ENCODE data around the gene RENBP. TPM values are rescaled to one million over a fixed set of nuclear protein-coding genes. Genes with fewer than 3 reads are reported as not detected.

Gene RENBP
- total RNA-seq, 1 experiment from 2014 or later, result 0.23 TPM

- POLR2A ChIA-PET, result interaction anchor here (0.6 to 1.5 kb wide), 6 partner anchors 12 to 191 kb away, joined by 3 to 4 read pairs (median 3); partner anchors contain the start of genes HCFC1, IDH3G and SSR4
- no TSS peak for BruUV-seq (replicated peaks)
- no peak overlapping the region for H3K4me3 Mint-ChIP-seq (ENCODE audit: unreplicated experiment)
Observed at GRCh38 chrX:153922932-153923857, 21.2 kb downstream of the RENBP start.

GRCh38 chrX:153921511-153922446, 22.7 kb downstream of the RENBP start:
- ChIA-PET CTCF (interaction anchor here (0.5 to 5.0 kb wide), 14 partner anchors 10 to 899 kb away, joined by 3 to 31 read pairs (median 4); no protein-coding TSS in a partner anchor), POLR2A (no interaction called here)
- Mint-ChIP-seq H3K9me3 (ENCODE audit: unreplicated experiment) (no peaks in the 10 kb centered on the region), H3K27me3 (ENCODE audit: insufficient read depth, unreplicated experiment) (peaks cover 32% of the 10 kb centered on the region), H3K27ac (ENCODE audit: low read depth, unreplicated experiment) (no peak overlapping the region), H3K4me1 (ENCODE audit: insufficient read depth, unreplicated experiment) (peaks cover 17% of the 10 kb centered on the region), H3K36me3 (ENCODE audit: insufficient read depth, unreplicated experiment) (no peaks in the 10 kb centered on the region), H3K4me3 (ENCODE audit: unreplicated experiment) (no peak overlapping the region)
- no peak for DNase-seq (ENCODE audit: unreplicated experiment)
- BruUV-seq (replicated peaks), result no TSS peak
- intact Hi-C loops (cut with micrococcal nuclease), result no loop called here
- TF ChIP-seq CTCF (IDR thresholded peaks at IDR 0.05; ENCODE audit: unreplicated experiment), result no peak

More at GRCh38 chrX:153922932-153923857, 21.2 kb downstream of the RENBP start:
- CTCF ChIA-PET, result interaction anchor here (0.6 to 5.0 kb wide), 15 partner anchors 8 to 307 kb away, joined by 3 to 31 read pairs (median 4); partner anchors contain the start of gene PLXNB3
- peaks cover 9% of the 10 kb centered on the region for H3K4me1 Mint-ChIP-seq (ENCODE audit: insufficient read depth, unreplicated experiment)
- H3K9me3 Mint-ChIP-seq (ENCODE audit: unreplicated experiment), result no peaks in the 10 kb centered on the region
- peak; percentile 63 for DNase-seq (ENCODE audit: unreplicated experiment)
- H3K36me3 Mint-ChIP-seq (ENCODE audit: insufficient read depth, unreplicated experiment), result no peaks in the 10 kb centered on the region
- peak; percentile 59 for TF ChIP-seq CTCF (IDR thresholded peaks at IDR 0.05; ENCODE audit: unreplicated experiment)
- intact Hi-C loops (cut with micrococcal nuclease), result no loop called here
- no peak overlapping the region for H3K27ac Mint-ChIP-seq (ENCODE audit: low read depth, unreplicated experiment)
- H3K27me3 Mint-ChIP-seq (ENCODE audit: insufficient read depth, unreplicated experiment), result peaks cover 22% of the 10 kb centered on the region

GRCh38 chrX:153921070-153921469, 23.4 kb downstream of the RENBP start:
- Mint-ChIP-seq H3K27me3 (ENCODE audit: insufficient read depth, unreplicated experiment) (peaks cover 39% of the 10 kb centered on the region), H3K9me3 (ENCODE audit: unreplicated experiment) (no peaks in the 10 kb centered on the region), H3K4me1 (ENCODE audit: insufficient read depth, unreplicated experiment) (peaks cover 17% of the 10 kb centered on the region), H3K4me3 (ENCODE audit: unreplicated experiment) (no peak overlapping the region), H3K27ac (ENCODE audit: low read depth, unreplicated experiment) (no peak overlapping the region), H3K36me3 (ENCODE audit: insufficient read depth, unreplicated experiment) (no peaks in the 10 kb centered on the region)
- POLR2A ChIA-PET, result interaction anchor here (0.6 kb wide), 1 partner anchor 50 kb away, joined by 3 read pairs; no protein-coding TSS in a partner anchor
- TF ChIP-seq CTCF (IDR thresholded peaks at IDR 0.05; ENCODE audit: unreplicated experiment), result no peak
- intact Hi-C loops (cut with micrococcal nuclease), result no loop called here
- DNase-seq (ENCODE audit: unreplicated experiment), result no peak
- no TSS peak for BruUV-seq (replicated peaks)
- CTCF ChIA-PET, result interaction anchor here (1.1 to 5.0 kb wide), 3 partner anchors 9 to 28 kb away, joined by 3 to 31 read pairs (median 4); no protein-coding TSS in a partner anchor
